SJSA1 (cell line): ENCODE data around the gene SLC9C2. TPM values are rescaled to one million over a fixed set of nuclear protein-coding genes. Genes with fewer than 3 reads are reported as not detected.
"Not testable (repeated sequence)": the region's sequence is repeated elsewhere in the genome, so short reads cannot be mapped to it uniquely, and the experiment has no call there.

Experiments
- DNase-seq, 2 experiments: peaks; one replicate each; pipeline ENCODE4 v3.0.0-alpha.2; 2015 to 2020; ENCODE audit warnings: low spot score in 2 of 2, low read depth in 1 of 2
- H3K27ac ChIP-seq: fragments of 250-450 bp; sonication (Bioruptor Pico); 2 replicates; pipeline ENCODE4 v1.5.1; 2020; ENCODE audit warnings: mild to moderate bottlenecking, moderate library complexity
- H3K27me3 ChIP-seq: fragments of 250-450 bp; sonication (Bioruptor Pico); replicated peaks from 2 replicates; pipeline ENCODE4 v1.5.1; 2020; ENCODE audit warnings: mild to moderate bottlenecking, moderate library complexity
- H3K36me3 ChIP-seq: fragments of 250-450 bp; sonication (Bioruptor Pico); 2 replicates; pipeline ENCODE4 v1.5.1; 2020; ENCODE audit warnings: mild to moderate bottlenecking
- H3K4me1 ChIP-seq: fragments of 250-450 bp; sonication (Bioruptor Pico); replicated peaks from 2 replicates; pipeline ENCODE4 v1.6.1; 2021; ENCODE audit warnings: mild to moderate bottlenecking
- H3K4me3 ChIP-seq: fragments of 250-450 bp; sonication (Bioruptor Pico); 2 replicates; pipeline ENCODE4 v1.5.1; 2020; ENCODE audit warnings: mild to moderate bottlenecking
- H3K9me3 ChIP-seq: fragments of 250-450 bp; sonication (Bioruptor Pico); replicated peaks from 2 replicates; pipeline ENCODE4 v1.5.1; 2020; ENCODE audit warnings: mild to moderate bottlenecking
- total RNA-seq: library from RNA; depleted of rRNA; stranded (reverse); fragments of >200 nt; shearing (Covaris generic); gene quantifications from 2 replicates; pipeline ENCODE4 v1.2.3, GENCODE V29; 2014

Gene SLC9C2
- total RNA-seq, 1 experiment from 2014 or later = not detected

DNA sequence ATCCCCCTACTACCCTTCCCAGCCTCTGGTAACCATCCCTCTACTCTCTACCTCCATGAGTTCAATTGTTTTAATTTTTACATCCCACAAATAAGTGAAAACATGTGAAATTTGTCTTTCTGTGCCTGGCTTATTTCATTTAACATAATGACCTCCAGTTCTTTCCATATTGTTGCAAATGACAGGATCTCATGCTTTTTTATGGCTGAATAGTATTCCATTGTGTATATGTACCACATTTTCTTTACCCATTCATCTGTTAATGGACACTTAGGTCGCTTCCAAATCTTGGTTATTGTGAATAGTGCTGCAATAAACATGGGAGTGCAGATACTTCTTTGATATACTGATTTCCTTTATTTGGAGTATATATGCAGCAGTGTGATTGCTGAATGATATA is 39.0 kb downstream of the SLC9C2 start:
- not testable (repeated sequence) for DNase-seq, H3K4me1 ChIP-seq, H3K36me3 ChIP-seq, H3K4me3 ChIP-seq, H3K27me3 ChIP-seq, H3K9me3 ChIP-seq, H3K27ac ChIP-seq

- no peak for DNase-seq
- Histone ChIP-seq H3K4me3 (no peak overlapping the region), H3K4me1 (no peaks in the 10 kb centered on the region), H3K27me3 (no peaks in the 10 kb centered on the region), H3K36me3 (no peaks in the 10 kb centered on the region), H3K27ac (no peak overlapping the region), H3K9me3 (no peaks in the 10 kb centered on the region)
Measured at GRCh38 chr1:173562813-173563212, 40.1 kb downstream of the SLC9C2 start.

GRCh38 chr1:173561263-173561662 is 41.6 kb downstream of the SLC9C2 start:
- Histone ChIP-seq H3K4me3 (no peak overlapping the region), H3K9me3 (no peaks in the 10 kb centered on the region), H3K36me3 (no peaks in the 10 kb centered on the region), H3K4me1 (no peaks in the 10 kb centered on the region), H3K27me3 (no peaks in the 10 kb centered on the region), H3K27ac (no peak overlapping the region)
- no peak for DNase-seq

DNA sequence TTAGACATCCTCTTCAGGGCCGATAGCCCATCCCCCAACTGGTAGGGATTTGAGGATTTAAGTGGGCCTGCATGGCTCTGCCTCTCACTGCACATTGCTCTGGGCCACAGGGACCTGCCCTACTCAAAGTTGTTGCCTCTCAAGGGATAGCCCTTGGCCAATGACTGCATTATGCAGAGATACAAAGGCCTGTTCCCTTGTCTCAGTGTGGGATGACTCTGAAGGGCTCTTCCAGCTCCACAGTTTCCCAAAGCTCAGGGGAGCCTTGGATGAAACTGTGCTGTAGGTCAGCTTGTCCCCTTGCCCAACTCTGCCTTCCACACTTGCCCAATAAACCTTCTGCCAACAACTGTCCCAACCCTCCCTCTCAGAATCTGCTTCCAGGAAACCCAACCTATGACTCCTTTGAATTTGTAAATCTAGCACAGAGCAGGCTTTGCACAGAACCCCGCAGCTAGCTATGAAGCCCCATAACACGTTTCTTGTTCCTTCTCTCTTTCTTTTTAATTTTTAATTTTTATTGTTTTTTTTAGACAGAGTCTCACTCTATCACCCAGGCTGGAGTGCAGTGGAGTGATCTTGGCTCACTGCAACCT is 42.5 kb downstream of the SLC9C2 start:
- H3K36me3 ChIP-seq = no peaks in the 10 kb centered on the region

GRCh38 chr1:173555651-173556305 is 47.1 kb downstream of the SLC9C2 start:
- no peaks in the 10 kb centered on the region for H3K27me3 ChIP-seq
- 0 out of 2 replicates have a peak, but pooled peaks cover 6% of the 10 kb centered on the region for H3K4me1 ChIP-seq
- H3K9me3 ChIP-seq = no peaks in the 10 kb centered on the region
- no peaks in the 10 kb centered on the region for H3K36me3 ChIP-seq
- DNase-seq = no peak
- no peak overlapping the region for H3K4me3 ChIP-seq
- H3K27ac ChIP-seq = no peak overlapping the region

More for the DNA sequence above, 42.5 kb downstream of the SLC9C2 start:
- no peaks in the 10 kb centered on the region for H3K27me3 ChIP-seq
- H3K9me3 ChIP-seq = no peaks in the 10 kb centered on the region
- no peak overlapping the region for H3K27ac ChIP-seq
- H3K4me1 ChIP-seq = no peaks in the 10 kb centered on the region
- H3K4me3 ChIP-seq = no peak overlapping the region
- DNase-seq = no peak

- H3K4me1 ChIP-seq = 0 out of 2 replicates have a peak, but pooled peaks cover 6% of the 10 kb centered on the region
- H3K9me3 ChIP-seq = no peaks in the 10 kb centered on the region
- H3K27ac ChIP-seq = no peak overlapping the region
- no peaks in the 10 kb centered on the region for H3K27me3 ChIP-seq
- no peak overlapping the region for H3K4me3 ChIP-seq
- H3K36me3 ChIP-seq = no peaks in the 10 kb centered on the region
- DNase-seq = no peak
Measured at GRCh38 chr1:173554541-173555250, 48.2 kb downstream of the SLC9C2 start.

DNA sequence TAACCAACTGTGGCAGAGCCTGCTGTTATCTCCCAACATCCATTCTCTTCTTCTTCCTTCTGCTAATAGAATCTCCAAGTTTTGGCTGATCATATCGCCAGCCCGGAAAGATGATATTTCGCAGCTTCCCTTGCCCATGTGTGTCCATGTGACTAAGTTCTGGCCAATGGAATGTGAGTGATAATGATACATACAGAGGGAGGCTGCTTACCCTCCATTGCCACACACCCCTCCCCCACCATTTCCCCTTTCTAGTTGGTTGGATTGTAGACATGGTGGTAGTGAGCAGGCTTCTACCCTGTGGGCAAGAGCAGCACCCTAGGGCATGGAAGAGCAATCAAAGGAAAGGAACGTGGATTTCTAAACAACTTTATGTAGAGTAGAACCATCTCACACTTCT is 48.8 kb downstream of the SLC9C2 start:
- no peaks in the 10 kb centered on the region for H3K9me3 ChIP-seq
- H3K4me1 ChIP-seq = 0 out of 2 replicates have a peak, but pooled peaks cover 6% of the 10 kb centered on the region
- no peaks in the 10 kb centered on the region for H3K27me3 ChIP-seq
- H3K27ac ChIP-seq = no peak overlapping the region
- no peak for DNase-seq
- no peaks in the 10 kb centered on the region for H3K36me3 ChIP-seq
- no peak overlapping the region for H3K4me3 ChIP-seq

DNA sequence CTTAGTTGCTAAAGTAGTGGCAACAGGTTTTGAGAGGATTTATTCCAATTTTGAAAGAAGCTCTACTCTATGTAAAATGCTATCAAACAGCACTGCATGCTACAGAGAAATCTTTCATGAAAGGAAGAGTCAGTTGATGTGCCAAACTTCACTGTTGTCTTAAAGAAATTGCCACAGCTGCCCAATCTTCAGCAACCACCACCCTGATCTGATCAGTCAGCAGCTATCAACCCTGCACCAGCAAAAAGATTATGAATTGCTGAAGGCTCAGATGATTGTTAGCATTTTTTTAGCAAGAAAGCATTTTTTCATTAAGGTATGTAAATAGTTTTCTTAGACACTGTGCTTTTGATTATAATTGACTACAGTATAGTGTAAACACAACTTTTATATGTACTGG is 49.6 kb downstream of the SLC9C2 start:
- Histone ChIP-seq H3K4me1 (0 out of 2 replicates have a peak, but pooled peaks cover 6% of the 10 kb centered on the region), H3K27ac (no peak overlapping the region), H3K27me3 (no peaks in the 10 kb centered on the region), H3K9me3 (no peaks in the 10 kb centered on the region), H3K4me3 (no peak overlapping the region), H3K36me3 (no peaks in the 10 kb centered on the region)
- no peak for DNase-seq

- Histone ChIP-seq H3K36me3 (no peaks in the 10 kb centered on the region), H3K9me3 (no peaks in the 10 kb centered on the region), H3K4me1 (0 out of 2 replicates have a peak, but pooled peaks cover 6% of the 10 kb centered on the region), H3K4me3 (no peak overlapping the region), H3K27ac (no peak overlapping the region), H3K27me3 (no peaks in the 10 kb centered on the region)
- no peak for DNase-seq
Measured at GRCh38 chr1:173551699-173552098, 51.2 kb downstream of the SLC9C2 start.

DNA sequence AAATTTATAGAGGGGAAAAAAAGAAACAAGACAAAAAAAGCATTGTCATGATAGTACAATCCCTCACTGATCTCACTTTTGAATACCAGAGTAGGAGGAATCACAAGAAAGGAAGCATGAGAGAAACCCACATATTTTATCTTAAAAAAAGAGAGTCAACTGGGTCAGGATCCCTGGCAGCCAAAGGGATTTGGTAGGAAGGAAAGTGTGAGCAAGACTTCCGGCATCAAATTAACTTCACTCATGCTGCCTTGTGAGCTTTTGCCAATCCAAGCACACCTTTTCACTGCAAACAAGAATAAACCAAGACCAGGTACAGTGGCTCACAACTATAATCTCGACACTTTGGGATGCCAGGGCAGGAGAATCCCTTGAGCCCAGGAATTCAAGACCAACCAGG is 53.1 kb downstream of the SLC9C2 start:
- Histone ChIP-seq H3K4me3 (no peak overlapping the region), H3K36me3 (no peaks in the 10 kb centered on the region), H3K27ac (no peak overlapping the region), H3K9me3 (no peaks in the 10 kb centered on the region), H3K27me3 (no peaks in the 10 kb centered on the region), H3K4me1 (0 out of 2 replicates have a peak, but pooled peaks cover 6% of the 10 kb centered on the region)
- no peak for DNase-seq

DNA sequence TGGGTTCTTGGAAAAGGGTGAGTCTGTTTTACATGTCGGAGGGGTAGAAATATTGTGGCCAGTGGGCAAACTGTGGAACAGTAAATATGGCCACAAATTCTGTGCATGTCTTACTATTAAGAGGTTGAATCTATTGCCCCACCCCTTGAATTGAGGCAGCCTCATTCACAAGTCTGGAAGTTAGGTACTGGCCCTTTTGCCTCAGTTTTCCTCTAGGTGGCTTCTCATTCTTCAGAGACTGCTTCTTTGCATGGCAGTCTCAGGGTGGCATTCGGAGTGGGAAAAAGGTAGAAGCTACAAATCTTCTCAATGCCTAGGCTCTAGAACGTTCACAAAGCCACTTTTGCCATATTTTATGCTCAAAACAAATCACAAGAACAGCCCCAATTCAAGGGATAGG is 57.2 kb downstream of the SLC9C2 start:
- Histone ChIP-seq H3K27me3 (no peaks in the 10 kb centered on the region), H3K4me1 (no peaks in the 10 kb centered on the region), H3K27ac (no peak overlapping the region), H3K9me3 (no peaks in the 10 kb centered on the region), H3K36me3 (no peaks in the 10 kb centered on the region), H3K4me3 (no peak overlapping the region)
- DNase-seq = no peak

- Histone ChIP-seq H3K27ac (no peak overlapping the region), H3K9me3 (no peaks in the 10 kb centered on the region), H3K36me3 (no peaks in the 10 kb centered on the region), H3K4me3 (no peak overlapping the region), H3K4me1 (no peaks in the 10 kb centered on the region), H3K27me3 (0 out of 2 replicates have a peak, but pooled peaks cover 5% of the 10 kb centered on the region)
- no peak for DNase-seq
Measured at GRCh38 chr1:173536223-173536622, 66.6 kb downstream of the SLC9C2 start.

DNA sequence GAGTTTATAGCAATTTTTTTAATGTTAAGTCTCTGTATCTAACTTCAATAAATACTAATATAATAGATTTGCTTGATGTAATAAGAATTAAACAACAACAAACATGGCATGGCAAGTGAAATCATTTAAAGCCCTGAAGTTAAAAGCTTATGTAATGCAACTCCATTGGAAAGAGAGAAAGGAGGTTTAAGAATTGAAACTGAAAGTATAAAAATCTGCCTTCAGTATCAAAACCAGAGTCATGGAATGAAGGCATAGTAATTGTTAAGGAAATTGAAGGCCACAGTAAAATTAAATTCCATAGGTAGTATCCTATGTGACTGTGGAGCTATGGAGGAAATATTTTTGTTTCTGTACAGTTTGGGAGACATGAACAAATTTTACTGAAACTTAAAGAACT is 70.6 kb downstream of the SLC9C2 start:
- H3K9me3 ChIP-seq = no peaks in the 10 kb centered on the region
- no peaks in the 10 kb centered on the region for H3K4me1 ChIP-seq
- H3K27me3 ChIP-seq = 0 out of 2 replicates have a peak, but pooled peaks cover 5% of the 10 kb centered on the region
- no peak overlapping the region for H3K4me3 ChIP-seq
- H3K27ac ChIP-seq = no peak overlapping the region
- no peaks in the 10 kb centered on the region for H3K36me3 ChIP-seq
- DNase-seq = no peak
